22Rv1 (cell line): ENCODE data around the gene MYO1D.

Experiments used
- ZFX ChIP-seq: fragments of 450-650 bp; IDR thresholded peaks from 2 replicates; pipeline ENCODE4 v1.6.1; 2017; ENCODE audit warnings: antibody characterized with exemption, borderline replicate concordance
- TF ChIP-seq, protein P1 (sequence below): fragments of 450-650 bp; IDR thresholded peaks from 2 replicates; pipeline ENCODE4 v1.5.1; 2017; ENCODE audit warnings: mild to moderate bottlenecking

DNA sequence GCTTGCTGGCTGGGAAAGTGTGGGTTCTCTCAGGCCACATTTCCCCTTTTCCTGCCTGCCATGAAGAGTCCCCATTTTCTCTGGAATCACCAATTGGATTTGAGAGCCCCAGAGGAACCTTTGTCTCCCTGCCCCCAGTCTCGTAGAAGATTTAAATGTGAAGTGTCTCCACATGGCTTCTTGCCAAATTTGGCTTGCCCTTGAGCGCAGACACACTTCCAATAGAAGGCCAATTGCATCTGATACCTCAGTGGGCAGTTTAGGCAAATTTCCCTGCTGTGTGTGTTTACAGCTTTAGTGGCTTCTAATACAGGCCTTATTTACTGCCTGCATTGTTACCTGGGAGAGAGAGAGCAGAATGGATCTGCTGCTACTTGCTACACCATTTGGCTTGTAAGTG lies 360.5 kb downstream of the MYO1D start:
- TF ChIP-seq, protein P1, sequence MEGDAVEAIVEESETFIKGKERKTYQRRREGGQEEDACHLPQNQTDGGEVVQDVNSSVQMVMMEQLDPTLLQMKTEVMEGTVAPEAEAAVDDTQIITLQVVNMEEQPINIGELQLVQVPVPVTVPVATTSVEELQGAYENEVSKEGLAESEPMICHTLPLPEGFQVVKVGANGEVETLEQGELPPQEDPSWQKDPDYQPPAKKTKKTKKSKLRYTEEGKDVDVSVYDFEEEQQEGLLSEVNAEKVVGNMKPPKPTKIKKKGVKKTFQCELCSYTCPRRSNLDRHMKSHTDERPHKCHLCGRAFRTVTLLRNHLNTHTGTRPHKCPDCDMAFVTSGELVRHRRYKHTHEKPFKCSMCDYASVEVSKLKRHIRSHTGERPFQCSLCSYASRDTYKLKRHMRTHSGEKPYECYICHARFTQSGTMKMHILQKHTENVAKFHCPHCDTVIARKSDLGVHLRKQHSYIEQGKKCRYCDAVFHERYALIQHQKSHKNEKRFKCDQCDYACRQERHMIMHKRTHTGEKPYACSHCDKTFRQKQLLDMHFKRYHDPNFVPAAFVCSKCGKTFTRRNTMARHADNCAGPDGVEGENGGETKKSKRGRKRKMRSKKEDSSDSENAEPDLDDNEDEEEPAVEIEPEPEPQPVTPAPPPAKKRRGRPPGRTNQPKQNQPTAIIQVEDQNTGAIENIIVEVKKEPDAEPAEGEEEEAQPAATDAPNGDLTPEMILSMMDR = no peak
- TF ChIP-seq ZFX = no peak
